Astrocyte (in vitro differentiated cells and primary cell): Measurements from ENCODE around the gene LRRC9.

Experiments
- EZH2 ChIP-seq: IDR thresholded peaks from 2 replicates; pipeline ENCODE4 v1.6.1; 2012; ENCODE audit warnings: mild to moderate bottlenecking, low read length, inconsistent platforms; ENCODE audit not compliant: insufficient read depth
- TF ChIP-seq, protein P1 (sequence below): IDR thresholded peaks from 2 replicates; pipeline ENCODE4 v1.5.1; 2011; ENCODE audit warnings: low read depth, mild to moderate bottlenecking, inconsistent platforms, low read length, moderate library complexity; ENCODE audit not compliant: insufficient read depth

DNA sequence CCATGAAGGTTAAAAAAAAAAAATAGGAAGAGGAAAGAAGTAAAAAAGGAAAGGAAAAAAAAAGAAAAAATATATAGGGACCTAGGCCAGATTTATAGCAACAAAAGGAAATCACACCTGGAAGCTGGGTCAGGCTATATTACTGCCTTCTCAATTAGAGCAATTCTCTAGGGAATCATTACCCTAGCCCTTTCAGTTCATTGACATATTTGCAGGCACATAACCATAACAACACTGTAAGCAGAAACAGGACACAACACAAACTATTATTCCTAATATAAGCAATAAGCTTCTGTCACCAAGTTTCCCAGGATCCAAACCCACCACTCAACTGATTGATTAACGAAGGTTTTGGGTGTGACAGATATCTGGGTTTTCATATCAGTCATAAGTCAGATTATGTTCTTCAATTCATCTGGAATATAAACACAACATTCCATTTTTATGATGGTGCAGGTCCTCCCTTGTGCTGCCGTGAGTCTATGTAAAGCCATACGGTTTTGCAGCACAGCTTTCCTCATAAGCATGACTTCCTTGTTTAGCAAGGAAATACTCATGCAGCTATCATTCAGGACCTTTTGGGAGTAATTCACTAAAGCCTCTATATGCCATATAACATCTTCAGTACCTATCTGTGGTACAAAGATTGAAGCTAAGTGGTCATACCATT lies 176.0 kb downstream of the LRRC9 start:
- TF ChIP-seq, protein P1, sequence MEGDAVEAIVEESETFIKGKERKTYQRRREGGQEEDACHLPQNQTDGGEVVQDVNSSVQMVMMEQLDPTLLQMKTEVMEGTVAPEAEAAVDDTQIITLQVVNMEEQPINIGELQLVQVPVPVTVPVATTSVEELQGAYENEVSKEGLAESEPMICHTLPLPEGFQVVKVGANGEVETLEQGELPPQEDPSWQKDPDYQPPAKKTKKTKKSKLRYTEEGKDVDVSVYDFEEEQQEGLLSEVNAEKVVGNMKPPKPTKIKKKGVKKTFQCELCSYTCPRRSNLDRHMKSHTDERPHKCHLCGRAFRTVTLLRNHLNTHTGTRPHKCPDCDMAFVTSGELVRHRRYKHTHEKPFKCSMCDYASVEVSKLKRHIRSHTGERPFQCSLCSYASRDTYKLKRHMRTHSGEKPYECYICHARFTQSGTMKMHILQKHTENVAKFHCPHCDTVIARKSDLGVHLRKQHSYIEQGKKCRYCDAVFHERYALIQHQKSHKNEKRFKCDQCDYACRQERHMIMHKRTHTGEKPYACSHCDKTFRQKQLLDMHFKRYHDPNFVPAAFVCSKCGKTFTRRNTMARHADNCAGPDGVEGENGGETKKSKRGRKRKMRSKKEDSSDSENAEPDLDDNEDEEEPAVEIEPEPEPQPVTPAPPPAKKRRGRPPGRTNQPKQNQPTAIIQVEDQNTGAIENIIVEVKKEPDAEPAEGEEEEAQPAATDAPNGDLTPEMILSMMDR: no peak
- no peak for TF ChIP-seq EZH2
